ENCODE measurements around the gene RSPRY1.

RSPRY1 gene

DNA sequence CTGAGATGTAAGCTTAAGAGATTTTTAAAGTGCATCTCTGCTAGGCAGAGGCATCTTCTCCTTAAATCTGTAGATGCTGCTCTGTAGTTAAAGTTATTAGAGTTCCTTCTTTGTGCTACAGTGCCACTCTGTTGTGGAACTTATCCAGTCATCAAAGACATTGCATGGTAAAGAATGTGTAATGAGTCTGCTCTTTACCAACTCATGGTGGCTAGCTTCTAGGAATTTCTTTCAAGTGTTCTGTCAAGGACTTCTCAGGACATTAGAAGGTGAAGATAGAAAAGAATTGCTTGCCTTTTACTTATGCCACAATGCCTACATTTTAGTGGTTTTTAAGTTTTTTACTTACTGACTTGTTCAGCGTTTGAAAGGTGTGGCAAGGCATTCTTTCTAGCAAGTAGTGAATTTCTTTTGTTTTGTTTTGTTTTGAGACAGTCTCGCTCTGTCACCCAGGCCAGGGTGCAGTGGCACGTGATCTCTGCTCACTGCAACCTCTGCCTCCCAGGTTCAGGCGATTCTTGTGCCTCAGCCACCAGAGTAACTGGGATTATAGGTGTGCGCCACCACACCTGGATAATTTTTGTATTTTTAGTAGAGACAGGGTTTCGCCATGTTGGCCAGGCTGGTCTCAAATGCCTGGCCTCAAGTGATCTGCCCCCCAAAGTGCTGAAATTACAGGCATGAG lies 38.7 kb downstream of the RSPRY1 start:
- DNase-seq (ENCODE audit: low spot score) = no peak

DNA sequence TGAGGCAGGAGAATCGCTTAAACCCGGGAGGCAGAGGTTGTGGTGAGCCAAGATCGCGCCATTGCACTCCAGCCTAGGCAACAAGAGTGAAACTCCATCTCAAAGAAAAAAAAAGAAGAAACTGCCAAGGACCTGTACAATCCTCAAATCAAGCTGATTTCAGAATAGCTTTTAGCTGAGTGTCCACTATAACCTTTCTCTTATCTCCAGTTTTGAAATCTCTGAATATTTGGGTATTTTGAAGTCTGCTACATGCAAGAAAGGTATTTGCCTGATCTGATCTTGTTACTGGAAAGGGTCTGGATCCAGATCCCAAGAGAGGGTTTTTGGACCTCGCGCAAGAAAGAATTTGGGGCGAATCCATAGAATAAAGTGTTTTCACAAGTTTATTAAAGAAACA lies 39.8 kb downstream of the RSPRY1 start:
- no peak for DNase-seq (ENCODE audit: low spot score)

- no peak for DNase-seq (ENCODE audit: low spot score)
These were observed 40.8 kb downstream of the RSPRY1 start for GRCh38 chr16:57226701-57227621.

DNA sequence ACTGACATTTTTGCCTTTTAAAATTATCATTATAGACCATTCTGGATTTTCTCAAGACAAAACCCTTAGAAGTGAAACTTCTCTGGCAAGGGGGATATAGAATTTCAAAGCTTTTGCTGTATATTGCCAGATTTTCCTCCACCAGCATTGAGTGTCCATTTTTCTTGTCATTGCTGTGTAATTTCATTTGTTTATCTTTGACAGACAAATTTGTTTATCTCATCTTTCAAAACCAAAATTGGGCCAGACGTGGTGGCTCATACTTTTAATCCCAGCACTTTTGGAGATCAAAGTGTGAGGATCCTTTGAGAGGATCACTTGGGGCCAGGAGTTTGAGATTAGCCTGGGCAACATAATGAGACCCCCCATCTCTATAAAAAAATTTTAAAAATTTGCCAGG lies 43.0 kb downstream of the RSPRY1 start:
- DNase-seq (ENCODE audit: low spot score) = no peak

DNA sequence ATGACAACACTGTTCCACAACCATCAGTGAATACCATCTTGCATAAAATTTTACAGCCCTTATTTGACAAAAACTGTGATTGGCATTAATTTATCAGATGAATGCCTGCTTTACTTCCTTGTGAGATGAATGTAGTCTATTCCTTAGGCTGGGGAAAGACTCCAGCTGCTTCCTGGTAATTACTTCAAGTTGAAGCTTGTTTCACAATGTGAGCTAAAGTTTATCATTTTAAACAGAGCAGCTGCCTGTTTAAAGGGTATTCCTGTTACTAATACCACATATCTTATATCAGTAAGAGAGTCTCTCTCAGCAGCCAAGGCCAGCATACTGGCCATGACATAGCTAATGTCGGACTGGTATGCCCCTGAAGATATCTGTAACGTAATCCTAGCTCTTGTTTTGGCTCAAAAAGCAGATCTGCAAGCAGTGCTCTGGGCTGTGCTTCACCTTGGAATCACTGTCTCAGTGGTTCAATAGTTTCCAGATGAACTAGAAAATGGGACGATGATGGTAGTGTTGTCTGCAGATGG lies 45.8 kb downstream of the RSPRY1 start:
- DNase-seq (ENCODE audit: low spot score) = no peak

- no peak for DNase-seq (ENCODE audit: low spot score)
These were observed 48.0 kb downstream of the RSPRY1 start for GRCh38 chr16:57233944-57234706.

- no peak for DNase-seq (ENCODE audit: low spot score)
These were observed 48.6 kb downstream of the RSPRY1 start for GRCh38 chr16:57234707-57235092.

- DNase-seq (ENCODE audit: low spot score) = no peak
These were observed 49.2 kb downstream of the RSPRY1 start for GRCh38 chr16:57235128-57236021.

- DNase-seq (ENCODE audit: low spot score) = no peak
These were observed 49.9 kb downstream of the RSPRY1 start for GRCh38 chr16:57236022-57236350.

DNA sequence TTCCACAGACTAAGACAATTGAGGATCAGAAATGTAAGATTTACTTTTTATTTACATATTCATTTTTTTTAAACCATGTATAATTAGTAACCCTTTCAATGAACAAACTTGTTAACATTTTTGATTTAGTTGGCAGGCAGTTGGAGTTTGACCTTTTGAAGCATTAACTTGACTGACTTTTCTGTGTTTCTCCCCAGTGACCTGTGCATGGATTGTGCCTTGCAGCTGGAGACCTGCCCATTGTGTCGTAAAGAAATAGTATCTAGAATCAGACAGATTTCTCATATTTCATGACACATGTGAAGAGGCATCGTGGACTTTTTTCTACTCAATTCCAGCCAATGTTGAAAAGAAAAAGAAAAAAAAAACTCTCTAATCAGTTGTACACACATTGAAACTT lies 52.6 kb downstream of the RSPRY1 start:
- DNase-seq (ENCODE audit: low spot score) = no peak

GRCh38 chr16:57239107-57239506 lies 53.0 kb downstream of the RSPRY1 start:
- DNase-seq (ENCODE audit: low spot score) = no peak

DNA sequence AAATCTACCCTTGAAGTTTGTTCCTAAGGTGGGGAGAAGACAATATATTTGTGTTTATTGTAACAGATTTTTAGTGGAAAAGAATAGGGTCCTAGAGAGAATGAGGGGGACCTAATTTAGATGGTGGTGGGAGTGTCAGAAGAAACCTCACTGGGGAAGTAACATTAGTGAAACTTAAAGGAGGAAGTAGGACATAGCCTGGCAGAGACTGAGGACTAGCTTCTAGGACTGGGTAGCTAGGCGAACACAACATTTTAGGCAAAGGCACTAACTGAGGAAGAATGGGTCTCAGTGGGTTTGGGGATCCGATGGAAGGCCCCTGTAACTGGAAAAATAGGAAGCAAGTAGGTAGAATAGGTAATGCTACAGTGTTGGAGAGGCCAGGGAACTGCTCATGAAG lies 54.7 kb downstream of the RSPRY1 start:
- no peak for DNase-seq (ENCODE audit: low spot score)

DNA sequence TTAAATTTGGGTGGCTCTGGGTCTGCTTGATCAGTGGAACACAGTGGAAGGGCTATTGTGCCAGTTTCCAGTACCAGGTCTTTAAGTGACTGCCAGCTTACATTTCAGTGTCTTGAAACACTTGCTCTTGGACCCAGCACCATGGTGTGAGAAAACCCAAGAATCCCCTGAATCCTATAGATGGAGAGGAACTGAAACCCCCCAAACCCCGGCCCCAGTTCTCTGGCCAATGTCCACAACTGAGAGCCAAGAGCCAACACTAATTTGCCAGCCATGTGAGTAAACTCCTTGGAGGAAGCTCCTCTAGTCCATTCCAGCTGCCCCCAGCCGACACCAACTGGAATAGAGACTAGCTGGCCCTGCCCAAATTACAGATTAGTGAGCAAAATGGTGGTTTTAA lies 56.5 kb downstream of the RSPRY1 start:
- no peak for DNase-seq (ENCODE audit: low spot score)

GRCh38 chr16:57244463-57244766 lies 58.3 kb downstream of the RSPRY1 start:
- DNase-seq (ENCODE audit: low spot score) = no peak

DNA sequence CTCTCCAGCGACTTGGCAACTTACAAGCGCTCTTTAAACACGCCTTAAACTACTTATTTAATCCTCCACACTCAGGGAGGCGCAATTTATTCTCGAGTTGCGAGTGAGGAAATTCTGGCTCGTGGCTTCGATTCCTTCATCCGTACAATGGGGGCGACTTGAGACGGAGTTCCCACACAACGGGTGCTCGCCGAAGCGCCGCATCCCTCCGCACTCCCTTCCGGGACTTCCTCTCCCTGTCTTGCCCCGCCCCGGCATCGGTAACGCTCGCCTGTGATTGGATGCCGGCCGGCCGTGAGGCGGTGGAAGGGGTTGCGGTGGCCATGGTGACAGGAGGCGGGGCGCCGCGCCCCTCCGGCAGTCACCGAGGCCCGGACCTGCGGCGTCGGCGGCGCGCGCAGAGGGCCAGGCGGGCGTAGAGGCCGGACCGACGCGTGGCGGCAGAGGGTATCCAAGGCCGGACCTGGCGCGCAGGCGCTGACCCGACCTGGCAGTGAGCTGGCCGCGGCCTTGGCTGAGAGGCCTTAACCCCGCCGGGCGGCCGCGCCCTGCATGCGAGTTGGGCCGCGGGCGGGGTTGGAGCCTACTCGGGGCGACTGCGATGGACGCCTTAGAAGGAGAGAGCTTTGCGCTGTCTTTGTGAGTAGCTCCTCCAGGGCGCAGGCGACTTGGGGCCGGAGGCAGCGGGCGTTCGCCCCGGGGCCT lies 58.8 kb downstream of the RSPRY1 start, which contains the start of gene ARL2BP:
TSS of gene ARL2BP (plus strand) at position 493 of the 705 bp plus-strand sequence. CDS start at position 602, 109 bp downstream.
- peak; percentile 99 for DNase-seq (ENCODE audit: low spot score)

DNA sequence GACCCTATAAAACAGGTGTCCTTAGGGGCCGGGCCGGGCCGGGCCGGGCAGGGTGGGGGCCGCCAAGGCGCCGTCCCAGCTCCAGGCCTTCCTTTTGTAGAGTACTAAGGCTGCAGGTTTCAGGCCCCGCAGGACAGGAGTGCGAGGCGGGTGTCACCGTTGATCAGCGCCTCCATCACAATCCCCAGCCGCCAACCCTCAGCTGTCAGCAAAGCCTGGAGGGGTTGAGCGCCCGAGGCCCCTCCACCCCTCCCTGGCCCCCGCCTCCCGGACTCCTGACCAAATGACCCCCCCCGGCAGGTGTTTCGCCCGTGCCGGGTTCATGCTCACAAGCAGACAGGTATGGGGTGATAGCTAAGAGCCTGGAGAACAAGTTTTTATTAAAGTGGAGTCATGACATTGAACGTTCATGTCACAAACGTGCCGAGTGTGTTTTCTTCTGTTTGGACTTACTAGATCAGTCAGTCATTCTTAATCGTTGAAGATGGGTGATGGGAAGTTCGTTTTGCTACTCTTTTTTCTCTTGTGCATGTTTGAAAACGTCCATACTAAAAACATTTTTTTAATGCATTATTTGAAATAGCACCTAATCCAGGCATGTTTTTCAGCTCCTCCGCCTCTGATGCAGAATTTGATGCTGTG lies 59.5 kb downstream of the RSPRY1 start:
- no peak for DNase-seq (ENCODE audit: low spot score)

DNA sequence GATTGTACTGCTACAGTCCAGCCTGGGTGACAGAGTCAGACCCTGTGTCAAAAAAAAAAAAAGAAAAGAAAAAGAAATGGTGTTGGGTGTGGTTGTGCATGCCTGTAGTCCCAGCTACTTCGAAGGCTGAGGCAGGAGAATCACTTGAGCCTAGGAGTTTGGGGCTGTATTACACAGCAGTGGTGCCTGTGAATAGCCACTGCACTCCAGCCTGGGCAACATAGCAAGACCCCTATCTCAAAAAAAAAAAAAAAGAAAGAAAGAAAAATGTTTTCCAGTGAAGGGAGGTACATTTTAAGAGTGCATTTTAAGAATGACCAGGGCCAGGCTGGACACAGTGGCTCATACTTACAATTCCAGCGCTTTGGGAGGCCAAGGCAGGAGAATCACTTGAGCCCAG lies 65.2 kb downstream of the RSPRY1 start:
- no peak for DNase-seq (ENCODE audit: low spot score)

DNA sequence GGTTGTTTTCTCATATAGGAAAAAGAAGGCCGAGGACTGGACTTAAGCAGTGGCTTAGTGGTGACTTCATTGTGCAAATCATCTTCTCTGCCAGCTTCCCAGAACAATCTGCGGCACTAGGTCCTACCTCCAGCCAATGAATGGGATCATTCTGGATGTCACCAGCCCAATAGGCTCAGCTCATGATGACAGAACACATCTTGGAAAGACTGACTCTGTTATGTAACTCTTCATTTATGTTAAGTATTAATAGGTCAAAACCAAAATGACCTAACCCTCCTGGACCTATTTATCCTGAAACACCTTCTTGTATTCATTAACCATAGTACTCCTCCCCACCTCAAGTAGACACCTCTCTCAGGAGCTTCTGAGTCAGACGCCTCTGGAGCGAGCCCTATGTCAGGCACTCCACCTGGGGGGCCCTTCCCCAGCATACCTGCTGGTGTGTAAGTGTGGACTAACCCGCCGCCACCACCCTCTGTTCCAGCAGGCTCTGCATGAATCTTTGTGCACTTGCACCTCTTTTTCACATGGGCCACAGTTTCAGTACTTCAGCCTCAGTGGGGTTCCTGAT lies 66.1 kb downstream of the RSPRY1 start:
- DNase-seq (ENCODE audit: low spot score) = no peak

GRCh38 chr16:57253466-57253865 lies 67.3 kb downstream of the RSPRY1 start:
- DNase-seq (ENCODE audit: low spot score) = no peak
